Measurements from ENCODE around the gene RASAL3.

RASAL3 gene

DNA sequence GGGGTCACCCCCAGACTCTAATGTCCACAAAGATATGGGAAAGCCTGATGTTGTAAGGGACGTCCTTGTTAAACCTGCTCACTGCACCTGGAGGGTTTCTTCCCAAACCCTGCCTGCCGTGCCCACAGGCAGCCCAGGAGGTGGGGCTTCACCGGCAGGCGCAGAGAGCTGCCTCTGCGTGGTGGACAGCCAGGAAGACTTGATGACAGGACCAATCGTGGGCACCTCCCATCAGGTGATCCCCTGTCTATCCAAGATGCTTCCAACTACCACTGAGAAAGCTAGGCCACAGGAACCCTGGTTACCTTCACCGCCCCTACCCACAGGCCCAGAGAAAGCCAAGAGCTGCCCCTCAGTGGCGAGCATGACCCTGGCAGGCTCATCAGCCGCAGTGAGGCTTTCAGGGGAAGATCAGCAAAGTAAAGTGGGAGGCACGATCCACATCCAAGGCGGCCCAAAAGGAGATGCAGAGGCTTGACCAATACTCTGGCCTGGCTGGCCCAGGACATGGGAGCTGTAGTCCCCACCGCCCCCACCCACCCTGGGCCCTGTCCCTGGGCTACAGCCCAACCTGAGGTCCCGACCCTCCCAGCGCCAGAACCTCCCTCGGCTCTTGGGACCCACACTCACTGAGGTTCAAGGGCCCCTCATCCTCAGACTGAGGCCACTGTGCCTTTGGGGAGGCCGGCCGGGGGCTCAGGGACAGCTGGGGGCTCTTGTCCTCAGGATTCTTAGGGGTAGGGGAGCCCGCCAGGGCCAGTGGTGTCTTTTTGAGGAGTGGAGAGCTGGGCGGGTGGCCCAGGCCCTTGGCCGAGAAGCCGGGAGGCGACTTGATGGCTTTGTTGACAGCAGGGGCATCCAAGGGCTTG, 35.2 kb downstream of the RASAL3 start:
- FAIRE-seq = no peak

DNA sequence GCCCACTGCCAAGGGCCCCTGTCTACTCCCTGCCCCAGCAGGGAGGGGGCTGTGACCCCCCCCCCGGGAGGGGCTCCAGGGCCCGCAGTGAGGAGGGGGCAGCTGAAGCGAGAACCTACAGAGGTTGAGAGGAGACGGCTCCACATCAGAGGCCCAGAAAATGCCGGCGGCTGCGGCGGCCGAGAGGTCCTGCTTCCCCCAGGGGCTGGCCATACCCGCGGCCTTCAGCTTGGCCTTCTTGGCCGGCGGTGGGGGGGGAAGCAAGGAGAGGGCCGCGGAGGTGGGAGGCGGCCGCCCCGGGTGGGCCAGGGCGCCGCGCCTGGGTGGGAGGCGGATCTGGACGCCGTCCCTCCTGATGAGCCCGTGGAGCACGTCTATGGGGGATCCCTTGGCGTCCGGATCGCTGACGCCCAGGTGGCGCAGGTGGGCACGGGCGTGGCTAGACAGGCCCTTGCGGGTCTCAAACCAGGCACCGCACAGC, 36.3 kb downstream of the RASAL3 start:
- TF ChIP-seq POLR2A (IDR thresholded peaks at IDR 0.05; ENCODE audit: low read depth, low read length) (no peak), POU2F2 (IDR thresholded peaks at IDR 0.05; ENCODE audit: low read depth, low read length) (no peak), PAX5 (IDR thresholded peaks at IDR 0.05; ENCODE audit: insufficient read depth, low read length, severe bottlenecking) (no peak), POLR2AphosphoS5 (IDR thresholded peaks at IDR 0.05; ENCODE audit: low read depth, low read length) (no peak), SPI1 (IDR thresholded peaks at IDR 0.05; ENCODE audit: low read depth, low read length) (no peak), TAF1 (IDR thresholded peaks at IDR 0.05; ENCODE audit: low read depth, low read length) (no peak)
- FAIRE-seq (no peak), DNase-seq (ENCODE audit: insufficient read length, low spot score) (no peak)

More for the DNA sequence above, 35.2 kb downstream of the RASAL3 start:
- DNase-seq (ENCODE audit: insufficient read length, low spot score) = no peak
- TF ChIP-seq SPI1 (IDR thresholded peaks at IDR 0.05; ENCODE audit: low read depth, low read length) (no peak), POLR2A (IDR thresholded peaks at IDR 0.05; ENCODE audit: low read depth, low read length) (no peak), TAF1 (IDR thresholded peaks at IDR 0.05; ENCODE audit: low read depth, low read length) (no peak), POU2F2 (IDR thresholded peaks at IDR 0.05; ENCODE audit: low read depth, low read length) (no peak), POLR2AphosphoS5 (IDR thresholded peaks at IDR 0.05; ENCODE audit: low read depth, low read length) (no peak), PAX5 (IDR thresholded peaks at IDR 0.05; ENCODE audit: insufficient read depth, low read length, severe bottlenecking) (no peak)

DNA sequence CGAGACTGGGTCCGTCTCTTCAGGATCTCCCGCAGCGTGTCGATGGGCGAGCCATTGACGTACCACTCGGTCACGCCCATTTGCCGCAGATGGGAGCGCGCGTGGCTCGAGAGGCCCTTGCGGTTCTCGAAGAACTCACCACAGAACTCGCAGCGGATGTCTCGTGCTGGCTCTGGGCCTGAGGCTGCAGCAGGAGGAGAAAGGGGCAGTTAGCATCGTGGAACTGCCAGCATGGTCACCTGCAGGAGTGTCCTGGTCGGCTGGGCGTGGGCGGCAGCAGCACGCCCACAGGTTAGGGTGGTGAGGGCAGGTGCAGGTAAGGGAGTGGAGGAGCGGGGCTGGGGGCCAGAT, 37.0 kb downstream of the RASAL3 start:
- TF ChIP-seq SPI1 (IDR thresholded peaks at IDR 0.05; ENCODE audit: low read depth, low read length) = no peak
- TF ChIP-seq POLR2AphosphoS5 (IDR thresholded peaks at IDR 0.05; ENCODE audit: low read depth, low read length) = no peak
- no peak for TF ChIP-seq TAF1 (IDR thresholded peaks at IDR 0.05; ENCODE audit: low read depth, low read length)
- no peak for TF ChIP-seq POLR2A (IDR thresholded peaks at IDR 0.05; ENCODE audit: low read depth, low read length)
- TF ChIP-seq PAX5 (IDR thresholded peaks at IDR 0.05; ENCODE audit: insufficient read depth, low read length, severe bottlenecking) = no peak

DNA sequence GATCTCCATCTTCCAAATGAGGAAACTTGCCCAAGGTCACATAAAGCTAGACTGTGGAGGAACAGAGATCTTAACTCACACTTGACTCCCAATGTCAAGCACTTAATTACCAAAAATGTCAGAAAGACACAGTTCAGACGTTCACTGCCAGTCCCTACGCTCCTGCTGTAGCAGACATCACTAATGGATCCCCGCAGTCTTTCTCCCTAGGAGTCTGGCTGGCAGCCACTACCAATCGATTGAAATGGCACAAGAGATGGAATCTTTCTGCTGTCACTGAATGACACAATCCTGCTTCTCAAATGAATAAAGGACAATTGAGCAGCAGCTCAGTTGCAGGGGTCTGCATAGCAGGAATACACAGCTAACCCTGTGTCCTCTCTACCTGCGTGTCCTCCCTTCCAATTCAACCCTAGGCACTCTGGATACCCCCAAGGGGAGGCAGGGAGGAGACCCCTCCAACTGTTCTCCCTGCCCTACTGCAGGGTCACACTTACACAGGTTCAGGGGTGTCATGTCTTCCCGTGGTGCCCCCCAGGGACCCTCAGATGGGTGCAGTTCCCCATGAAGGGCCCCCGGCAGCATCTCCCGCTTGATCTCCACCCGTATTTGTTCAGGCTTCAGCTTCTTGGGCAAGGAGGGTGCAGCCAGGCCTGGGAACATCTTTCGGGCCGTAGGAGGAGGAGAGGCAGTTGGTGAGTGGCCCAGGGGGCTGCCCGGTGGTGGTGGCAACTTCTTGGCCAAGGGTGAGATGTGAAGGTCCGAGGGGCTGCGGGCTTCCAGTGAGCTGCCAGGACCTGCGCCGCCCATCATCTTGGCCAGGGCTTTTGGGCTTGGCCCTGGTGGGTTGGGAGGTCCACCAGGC, 37.6 kb downstream of the RASAL3 start:
- TF ChIP-seq PAX5 (IDR thresholded peaks at IDR 0.05; ENCODE audit: insufficient read depth, low read length, severe bottlenecking) (no peak), POLR2A (IDR thresholded peaks at IDR 0.05; ENCODE audit: low read depth, low read length) (no peak), POLR2AphosphoS5 (IDR thresholded peaks at IDR 0.05; ENCODE audit: low read depth, low read length) (no peak), POU2F2 (IDR thresholded peaks at IDR 0.05; ENCODE audit: low read depth, low read length) (no peak)
- DNase-seq (ENCODE audit: insufficient read length, low spot score) (no peak), FAIRE-seq (no peak)

More for the DNA sequence above, 37.0 kb downstream of the RASAL3 start:
- DNase-seq (ENCODE audit: insufficient read length, low spot score) (no peak), FAIRE-seq (no peak)

DNA sequence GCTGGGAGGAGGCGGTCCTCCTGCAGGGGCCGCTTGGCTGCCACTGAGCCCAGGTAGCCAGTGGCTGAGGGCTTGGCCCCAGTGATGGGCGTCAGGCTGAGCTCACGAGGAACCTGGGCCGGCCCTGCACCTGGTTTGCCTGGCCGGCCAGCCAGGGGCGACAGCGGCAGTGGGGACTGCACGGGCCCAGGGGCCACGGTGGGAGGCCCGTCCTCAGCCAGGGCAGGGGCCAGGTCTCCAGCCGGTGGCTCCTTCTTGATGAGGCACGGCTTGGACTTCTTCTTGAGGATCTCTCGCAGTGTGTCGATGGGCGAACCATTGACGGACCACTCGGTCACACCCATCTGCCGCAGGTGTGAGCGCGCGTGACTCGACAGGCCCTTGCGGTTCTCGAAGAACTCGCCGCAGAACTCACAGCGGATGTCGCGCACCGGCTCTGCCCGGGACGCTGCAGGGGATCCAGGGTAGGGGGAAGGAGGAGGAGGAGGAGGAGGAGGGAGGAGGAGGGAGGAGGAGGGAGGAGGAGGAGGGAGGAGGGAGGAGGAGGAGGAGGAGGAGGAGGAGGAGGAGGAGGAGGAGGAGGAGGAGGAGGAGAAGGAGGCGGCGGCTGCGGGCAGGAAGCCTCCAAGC, 38.9 kb downstream of the RASAL3 start:
- FAIRE-seq (no peak), DNase-seq (ENCODE audit: insufficient read length, low spot score) (no peak)
- TF ChIP-seq PAX5 (IDR thresholded peaks at IDR 0.05; ENCODE audit: insufficient read depth, low read length, severe bottlenecking) = no peak
- no peak for TF ChIP-seq POU2F2 (IDR thresholded peaks at IDR 0.05; ENCODE audit: low read depth, low read length)
- TF ChIP-seq TAF1 (IDR thresholded peaks at IDR 0.05; ENCODE audit: low read depth, low read length) = no peak
- no peak for TF ChIP-seq POLR2AphosphoS5 (IDR thresholded peaks at IDR 0.05; ENCODE audit: low read depth, low read length)
- TF ChIP-seq SPI1 (IDR thresholded peaks at IDR 0.05; ENCODE audit: low read depth, low read length) = no peak
- TF ChIP-seq POLR2A (IDR thresholded peaks at IDR 0.05; ENCODE audit: low read depth, low read length) = no peak

DNA sequence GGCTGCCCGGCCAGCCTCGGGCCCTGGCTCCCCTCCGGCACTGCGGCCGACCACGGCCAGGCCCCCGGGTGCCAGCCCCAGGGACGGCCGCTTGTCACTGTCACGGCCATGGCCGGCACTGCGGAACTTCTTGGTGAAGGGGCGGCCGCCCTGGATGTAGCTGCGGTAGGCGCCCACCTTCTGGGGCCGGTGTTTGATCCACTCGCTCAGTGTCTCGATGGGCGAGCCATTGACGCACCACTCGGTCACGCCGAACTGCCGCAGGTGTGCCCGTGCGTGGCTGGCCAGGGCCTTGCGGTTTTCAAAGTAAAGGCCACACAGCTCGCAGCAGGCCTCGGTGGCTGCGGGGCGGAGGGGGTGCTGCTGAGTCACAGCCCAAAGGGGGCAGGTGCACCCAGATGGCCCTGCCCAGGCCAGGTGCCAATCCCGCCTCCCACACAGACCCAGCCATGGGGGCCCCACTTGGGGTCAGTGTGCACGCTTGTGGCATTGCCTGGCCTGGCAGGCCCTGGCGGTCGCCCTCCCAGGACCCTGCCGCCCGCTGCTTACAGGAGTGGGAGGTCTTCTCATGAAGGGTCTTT, 39.6 kb downstream of the RASAL3 start:
- TF ChIP-seq PAX5 (IDR thresholded peaks at IDR 0.05; ENCODE audit: insufficient read depth, low read length, severe bottlenecking) (no peak), POLR2A (IDR thresholded peaks at IDR 0.05; ENCODE audit: low read depth, low read length) (no peak), POLR2AphosphoS5 (IDR thresholded peaks at IDR 0.05; ENCODE audit: low read depth, low read length) (no peak), SPI1 (IDR thresholded peaks at IDR 0.05; ENCODE audit: low read depth, low read length) (no peak), POU2F2 (IDR thresholded peaks at IDR 0.05; ENCODE audit: low read depth, low read length) (no peak)
- no peak for FAIRE-seq

DNA sequence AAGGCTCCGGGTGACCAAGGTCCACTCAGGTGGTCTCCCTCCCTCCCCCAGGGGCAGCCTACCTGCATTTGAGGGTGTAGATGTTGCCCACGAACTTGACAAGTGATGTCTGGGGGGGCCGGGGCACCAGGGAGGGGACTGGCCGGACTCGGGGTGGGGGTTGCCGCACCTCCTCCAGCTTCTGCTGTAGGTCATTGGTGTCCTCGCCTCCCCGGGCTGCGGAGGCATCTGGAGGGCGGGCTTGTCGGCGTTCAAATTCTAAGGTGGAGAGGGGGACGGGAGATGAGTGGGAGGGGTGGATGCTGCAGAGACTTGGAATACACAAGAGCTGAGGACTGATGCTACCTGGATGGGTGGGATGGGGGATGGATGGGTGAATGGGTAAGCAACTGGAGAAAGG, 40.2 kb downstream of the RASAL3 start:
- DNase-seq (ENCODE audit: insufficient read length, low spot score) = no peak
- FAIRE-seq = no peak
- TF ChIP-seq SPI1 (IDR thresholded peaks at IDR 0.05; ENCODE audit: low read depth, low read length) (no peak), POLR2A (IDR thresholded peaks at IDR 0.05; ENCODE audit: low read depth, low read length) (no peak), POU2F2 (IDR thresholded peaks at IDR 0.05; ENCODE audit: low read depth, low read length) (no peak), POLR2AphosphoS5 (IDR thresholded peaks at IDR 0.05; ENCODE audit: low read depth, low read length) (no peak)

More for the DNA sequence above, 39.6 kb downstream of the RASAL3 start:
- no peak for DNase-seq (ENCODE audit: insufficient read length, low spot score)

DNA sequence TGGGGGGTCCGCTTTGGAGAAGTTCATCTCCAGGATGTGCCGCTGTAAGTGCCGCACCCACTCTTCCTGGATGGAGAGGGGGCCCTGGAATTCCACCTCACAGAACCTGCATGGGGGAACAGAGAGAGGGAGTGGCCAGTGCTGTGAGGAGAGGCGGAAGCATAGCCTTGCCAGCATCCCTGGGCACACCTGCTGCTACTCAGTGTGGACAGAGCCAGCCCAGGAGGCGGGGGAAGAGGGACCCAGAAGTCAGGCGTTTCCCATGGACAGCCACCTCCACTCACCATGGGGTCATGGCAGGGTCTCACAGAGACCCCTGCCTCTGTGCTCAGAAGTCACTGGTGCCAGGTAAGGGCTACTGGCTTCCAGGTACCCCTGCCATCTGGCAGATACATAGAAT, 41.2 kb downstream of the RASAL3 start:
- TF ChIP-seq POU2F2 (IDR thresholded peaks at IDR 0.05; ENCODE audit: low read depth, low read length) = no peak
- TF ChIP-seq POLR2A (IDR thresholded peaks at IDR 0.05; ENCODE audit: low read depth, low read length) = no peak
- TF ChIP-seq TAF1 (IDR thresholded peaks at IDR 0.05; ENCODE audit: low read depth, low read length) = no peak
- no peak for TF ChIP-seq POLR2AphosphoS5 (IDR thresholded peaks at IDR 0.05; ENCODE audit: low read depth, low read length)
- TF ChIP-seq SPI1 (IDR thresholded peaks at IDR 0.05; ENCODE audit: low read depth, low read length) = no peak
- TF ChIP-seq PAX5 (IDR thresholded peaks at IDR 0.05; ENCODE audit: insufficient read depth, low read length, severe bottlenecking) = no peak

More for the DNA sequence above, 41.2 kb downstream of the RASAL3 start:
- no peak for DNase-seq (ENCODE audit: insufficient read length, low spot score)
- no peak for FAIRE-seq
